Mesothelial cell of epicardium (in vitro differentiated cells): ENCODE results near the gene TIMMDC1. TPM values are rescaled to one million over a fixed set of nuclear protein-coding genes. Genes with fewer than 3 reads are reported as not detected.
"Not testable (repeated sequence)": the region's sequence is repeated elsewhere in the genome, so short reads cannot be mapped to it uniquely, and the experiment has no call there.

Experiments used
- DNase-seq, 2 experiments: peaks; one replicate each; pipeline ENCODE4 v3.0.0; 2021; ENCODE audit warnings: low spot score in 2 of 2; ENCODE audit not compliant: unreplicated experiment in 2 of 2
- H3K27ac Mint-ChIP-seq: 2 replicates; pipeline ENCODE4 v1.8.0; 2021; ENCODE audit warnings: mixed read lengths
- H3K27me3 Mint-ChIP-seq: 2 replicates; pipeline ENCODE4 v1.8.0; 2021; ENCODE audit warnings: low read depth, mixed read lengths
- H3K36me3 Mint-ChIP-seq: 2 replicates; pipeline ENCODE4 v1.8.0; 2021; ENCODE audit warnings: mixed read lengths
- H3K4me1 Mint-ChIP-seq: 2 replicates; pipeline ENCODE4 v1.8.0; 2021; ENCODE audit warnings: mixed read lengths
- H3K4me3 Mint-ChIP-seq: 2 replicates; pipeline ENCODE4 v1.8.0; 2021; ENCODE audit warnings: mild to moderate bottlenecking, moderate library complexity, mixed read lengths
- H3K9me3 Mint-ChIP-seq: 2 replicates; pipeline ENCODE4 v1.8.0; 2021; ENCODE audit warnings: mixed read lengths
- CTCF ChIP-seq: fragments of 200-600 bp; sonication (generic); IDR thresholded peaks from one replicate; pipeline ENCODE4 v1.5.0; 2021; ENCODE audit warnings: antibody characterized with exemption; ENCODE audit not compliant: unreplicated experiment
- total RNA-seq: library from RNA; stranded (reverse); gene quantifications from 3 replicates; pipeline ENCODE4 v1.2.1, GENCODE V29; 2021

Gene TIMMDC1
- total RNA-seq, 1 donor from 2014 or later, result 102 TPM

GRCh38 chr3:119550192-119550910, 52.0 kb downstream of the TIMMDC1 start:
- no peak overlapping the region for H3K4me3 Mint-ChIP-seq
- H3K27ac Mint-ChIP-seq, result no peak overlapping the region
- no peaks in the 10 kb centered on the region for H3K36me3 Mint-ChIP-seq
- no peak for TF ChIP-seq CTCF
- no peak for DNase-seq
- no peaks in the 10 kb centered on the region for H3K27me3 Mint-ChIP-seq
- no peaks in the 10 kb centered on the region for H3K4me1 Mint-ChIP-seq
- H3K9me3 Mint-ChIP-seq, result no peaks in the 10 kb centered on the region

GRCh38 chr3:119551598-119551997, 53.3 kb downstream of the TIMMDC1 start:
- Mint-ChIP-seq H3K27ac (no peak overlapping the region), H3K9me3 (no peaks in the 10 kb centered on the region), H3K36me3 (no peaks in the 10 kb centered on the region), H3K4me1 (no peaks in the 10 kb centered on the region), H3K4me3 (no peak overlapping the region), H3K27me3 (no peaks in the 10 kb centered on the region)
- no peak for TF ChIP-seq CTCF
- no peak for DNase-seq

- DNase-seq, H3K4me3 Mint-ChIP-seq, H3K36me3 Mint-ChIP-seq, H3K27ac Mint-ChIP-seq, H3K9me3 Mint-ChIP-seq, H3K27me3 Mint-ChIP-seq, H3K4me1 Mint-ChIP-seq: not testable (repeated sequence)
Observed at GRCh38 chr3:119552928-119553327, 54.6 kb downstream of the TIMMDC1 start.

GRCh38 chr3:119553823-119554415, 55.6 kb downstream of the TIMMDC1 start:
- no peak for TF ChIP-seq CTCF
- Mint-ChIP-seq H3K4me1 (no peaks in the 10 kb centered on the region), H3K36me3 (no peaks in the 10 kb centered on the region), H3K27ac (no peak overlapping the region), H3K9me3 (no peaks in the 10 kb centered on the region), H3K27me3 (peaks cover 1% of the 10 kb centered on the region), H3K4me3 (no peak overlapping the region)
- DNase-seq, result no peak

GRCh38 chr3:119555309-119555735, 57.0 kb downstream of the TIMMDC1 start:
- H3K27ac Mint-ChIP-seq, result no peak overlapping the region
- H3K4me3 Mint-ChIP-seq, result no peak overlapping the region

More at GRCh38 chr3:119555309-119555735, 57.0 kb downstream of the TIMMDC1 start:
- TF ChIP-seq CTCF, result no peak
- no peaks in the 10 kb centered on the region for H3K4me1 Mint-ChIP-seq
- no peak for DNase-seq
- H3K9me3 Mint-ChIP-seq, result no peaks in the 10 kb centered on the region
- H3K27me3 Mint-ChIP-seq, result peaks cover 1% of the 10 kb centered on the region
- H3K36me3 Mint-ChIP-seq, result no peaks in the 10 kb centered on the region
